GM18907 (cell line): Measurements from ENCODE around the gene TTC14.
A peak's percentile ranks its signal among the peaks of the same experiment; 100 is the strongest.

Experiments used
- ATAC-seq: cut with Tn5 transposase; IDR thresholded peaks from one replicate; pipeline ENCODE4 v1.9.1; 2021; ENCODE audit warnings: mild to moderate bottlenecking, moderate library complexity; ENCODE audit not compliant: unreplicated experiment

TTC14 gene

DNA sequence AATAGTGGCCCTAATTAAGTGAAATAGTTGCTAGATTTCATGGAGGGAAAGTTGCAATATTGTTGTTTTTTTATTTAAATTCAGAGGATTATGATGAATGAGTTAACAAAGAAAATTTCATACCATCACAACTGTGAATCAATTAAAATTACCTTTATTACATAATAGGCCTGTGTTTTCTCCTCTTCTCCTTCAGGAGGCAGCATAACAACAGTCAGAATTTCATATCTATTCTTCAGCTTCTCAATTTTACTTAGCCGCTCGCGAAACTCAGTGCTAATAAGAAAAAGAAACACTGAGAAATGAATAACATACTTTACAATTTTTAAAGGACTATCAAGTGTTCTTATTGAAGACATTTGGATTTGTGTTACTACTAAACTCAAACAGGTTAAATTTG lies 29.4 kb downstream of the TTC14 start:
- ATAC-seq = no peak

DNA sequence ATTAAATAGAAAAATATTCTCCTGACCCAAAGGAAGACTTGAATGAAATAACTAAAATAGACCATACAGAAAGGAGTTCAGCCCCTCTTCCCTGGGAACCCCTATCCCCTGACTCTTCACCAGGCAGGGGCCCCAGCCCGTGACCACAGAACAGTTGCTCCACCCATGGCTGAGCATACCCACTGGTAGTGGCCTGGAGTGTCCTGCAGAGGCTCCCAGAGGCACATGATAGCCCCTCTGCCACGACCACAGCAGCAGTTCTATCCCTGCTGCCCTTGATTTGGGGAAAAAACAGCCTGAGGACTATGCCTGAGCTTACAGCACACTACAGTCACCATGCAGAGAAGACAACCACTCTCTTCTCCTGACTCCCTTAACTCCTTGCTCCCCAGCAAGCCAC lies 31.8 kb downstream of the TTC14 start:
- peak; percentile 64 for ATAC-seq

DNA sequence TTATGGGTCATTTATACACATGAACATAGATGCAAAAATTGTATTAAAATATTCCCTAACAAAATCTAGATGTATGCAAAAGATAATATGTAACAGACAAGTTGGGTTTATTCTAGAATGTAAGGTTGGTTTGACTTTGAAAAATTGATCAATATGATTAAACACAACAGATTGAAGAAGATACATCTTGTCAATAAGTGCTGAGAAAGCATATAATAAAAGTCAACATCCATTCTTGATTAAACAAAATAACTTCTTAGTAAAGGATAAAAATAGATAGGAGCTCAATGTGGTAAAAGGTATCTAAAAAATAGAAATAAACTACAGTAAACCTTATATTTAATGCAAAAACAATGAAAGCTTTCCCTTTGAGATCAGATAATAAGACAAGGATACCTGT lies 39.0 kb downstream of the TTC14 start:
- no peak for ATAC-seq

DNA sequence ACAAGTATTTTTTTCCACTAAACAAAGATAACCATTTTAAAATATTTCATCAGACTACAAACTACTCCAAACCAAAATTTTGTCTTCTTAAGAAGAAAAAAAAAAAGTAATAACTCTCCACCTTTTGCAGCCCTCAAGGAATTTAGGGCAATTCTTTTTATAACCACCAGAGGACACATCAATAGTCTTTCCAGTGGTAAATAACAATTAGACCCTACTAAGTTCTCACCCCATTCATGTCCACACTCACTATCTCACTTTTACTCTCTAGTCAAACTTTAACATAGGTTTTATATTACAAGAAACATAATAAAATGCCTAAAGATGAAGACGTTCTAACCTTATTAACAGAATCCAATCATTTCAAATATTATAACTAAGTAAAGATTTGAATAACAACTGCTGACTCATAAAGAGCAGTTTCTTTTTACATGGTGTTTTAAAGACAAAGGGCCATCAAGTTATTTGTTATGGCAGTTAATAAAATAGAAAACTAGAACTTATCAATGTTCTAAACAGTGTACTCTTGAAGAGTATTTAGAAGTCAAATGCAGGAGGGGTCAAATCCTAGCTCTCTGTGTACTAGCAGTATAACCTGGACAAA lies 44.3 kb downstream of the TTC14 start:
- peak; percentile 56 for ATAC-seq

DNA sequence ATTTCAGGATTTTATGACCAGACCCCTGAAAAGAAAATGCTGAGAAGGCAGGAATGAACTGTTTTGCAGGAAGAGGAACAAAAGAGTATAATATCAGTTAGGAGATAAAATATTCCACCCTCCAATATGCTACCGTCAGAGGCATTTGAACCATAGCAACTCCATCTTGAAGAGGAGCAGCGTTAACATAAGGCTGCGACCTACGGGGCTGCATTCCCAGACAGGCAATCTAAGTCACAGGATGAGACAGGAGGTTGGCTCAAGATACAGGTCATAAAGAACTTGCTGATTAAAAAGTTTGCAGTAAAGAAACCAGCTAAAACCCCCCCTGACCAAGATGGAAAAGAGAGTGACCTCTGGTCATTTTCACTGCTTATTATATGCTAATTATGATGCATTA lies 54.4 kb downstream of the TTC14 start:
- no peak for ATAC-seq

DNA sequence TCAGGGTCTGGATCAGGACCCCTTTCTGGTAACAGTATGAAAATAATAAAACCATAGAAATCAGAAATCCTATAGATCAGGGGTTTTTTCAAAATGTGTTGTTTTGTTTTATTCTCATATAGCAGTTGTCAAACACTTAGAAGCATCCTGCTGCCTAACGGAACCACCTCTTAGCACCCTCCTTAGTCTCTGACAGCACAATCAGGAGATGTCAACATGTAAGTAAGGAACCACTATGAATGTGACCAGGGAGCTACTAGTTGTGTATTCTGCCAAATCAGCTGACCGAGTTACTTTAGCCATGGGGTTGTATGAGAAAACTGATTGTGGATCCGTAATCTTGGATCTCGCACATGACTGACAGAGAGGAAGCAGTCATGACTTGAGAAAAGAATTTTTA lies 55.1 kb downstream of the TTC14 start:
- ATAC-seq = no peak
